Transverse colon (tissue), 4 donors: ENCODE measurements around the gene ZNF574. TPM values are rescaled to one million over a fixed set of nuclear protein-coding genes. Genes with fewer than 3 reads are reported as not detected.
"Not testable (repeated sequence)": the region's sequence is repeated elsewhere in the genome, so short reads cannot be mapped to it uniquely, and the experiment has no call there.

Source experiments
- DNase-seq: peaks from one replicate; pipeline ENCODE4 v3.0.0-alpha.2; 2019
- H3K27ac ChIP-seq, 4 donors: fragments of 200-600 bp; sonication (generic); 2 replicates each; pipeline ENCODE4 v1.5.1; 2016 to 2018; ENCODE audit warnings: inconsistent platforms in 4 of 4
- H3K27me3 ChIP-seq: fragments of 200-600 bp; sonication (generic); 2 replicates; pipeline ENCODE4 v1.5.1; 2017; ENCODE audit warnings: inconsistent platforms
- H3K36me3 ChIP-seq, 4 donors: fragments of 200-600 bp; sonication (generic); 2 replicates each; pipeline ENCODE4 v1.5.1; 2017 to 2019; ENCODE audit warnings: inconsistent platforms in 4 of 4
- H3K4me1 ChIP-seq, 4 donors: fragments of 200-600 bp; sonication (generic); 2 replicates each; pipeline ENCODE4 v1.5.1; 2017 to 2020; ENCODE audit warnings: inconsistent platforms in 4 of 4
- H3K4me3 ChIP-seq, 4 donors: fragments of 200-600 bp; sonication (generic); 1 replicate in 1 of 4; 2 replicates in 3 of 4; pipeline versions ENCODE4 v1.5.1 to v1.6.1; 2017 to 2019; ENCODE audit warnings: inconsistent platforms in 4 of 4
- H3K9me3 ChIP-seq, 2 donors: fragments of 200-600 bp; sonication (generic); 2 replicates each; pipeline ENCODE4 v1.5.1; 2017 to 2019; ENCODE audit warnings: inconsistent platforms in 2 of 2
- EP300 ChIP-seq: sonication (generic); formaldehyde crosslinking; IDR thresholded peaks from one replicate; pipeline ENCODE4 v1.6.1; 2017; ENCODE audit warnings: antibody characterized with exemption, low read depth
- POLR2A ChIP-seq: fragments of 450-650 bp; IDR thresholded peaks from one replicate; pipeline ENCODE4 v1.6.1; 2016; ENCODE audit warnings: antibody characterized with exemption, mild to moderate bottlenecking, moderate library complexity
- POLR2AphosphoS5 ChIP-seq, 3 donors: sonication (generic); formaldehyde crosslinking; IDR thresholded peaks; one replicate each; pipeline ENCODE4 v1.6.1; 2016; ENCODE audit warnings: antibody characterized with exemption in 3 of 3
- WGBS, 2 donors: methylation state at CpG; one replicate each; pipeline ENCODE4 v1.1.5; 2018; ENCODE audit warnings: low coverage in 1 of 2; 5-methylcytosine and 5-hydroxymethylcytosine counted together
- in situ Hi-C, 4 donors: fragments of 200-750 bp; cut with MboI; loops; one replicate each; pipeline versions ENCODE4 v1.15.0 to v1.15.1; 2017; ENCODE audit warnings: low sequenced_read_pairs in 3 of 4, low pct_ligation_motif_present in 1 of 4, low pct_unique_long_range_greater_than_20kb in 1 of 4
- intact Hi-C: fragments of 100-400 bp; cut with DNase I; formaldehyde crosslinking; loops from one replicate; pipeline ENCODE4 v1.15.1; 2023; ENCODE audit warnings: low total_unique reads
- total RNA-seq, 4 donors: library from RNA; depleted of rRNA; stranded (reverse); fragments of >200 nt; gene quantifications; one replicate each; pipeline ENCODE4 v1.1.0, GENCODE V29; 2016
- TF ChIP-seq, protein P1 (sequence below), 5 experiments: fragments of 200-600 bp in 3 of 5; fragments of 450-650 bp in 2 of 5; sonication (generic) in 3 of 5; IDR thresholded peaks; 1 replicate in 2 of 5; 2 replicates in 3 of 5; pipeline ENCODE4 v1.5.1; 2016 to 2017; ENCODE audit warnings: antibody characterized with exemption in 5 of 5, inconsistent platforms in 3 of 5, mild to moderate bottlenecking in 2 of 5, moderate library complexity in 1 of 5

The ZNF574 gene
- total RNA-seq, 4 donors from 2014 or later, result 8.0 to 18.7 (median 16.5) TPM

DNA sequence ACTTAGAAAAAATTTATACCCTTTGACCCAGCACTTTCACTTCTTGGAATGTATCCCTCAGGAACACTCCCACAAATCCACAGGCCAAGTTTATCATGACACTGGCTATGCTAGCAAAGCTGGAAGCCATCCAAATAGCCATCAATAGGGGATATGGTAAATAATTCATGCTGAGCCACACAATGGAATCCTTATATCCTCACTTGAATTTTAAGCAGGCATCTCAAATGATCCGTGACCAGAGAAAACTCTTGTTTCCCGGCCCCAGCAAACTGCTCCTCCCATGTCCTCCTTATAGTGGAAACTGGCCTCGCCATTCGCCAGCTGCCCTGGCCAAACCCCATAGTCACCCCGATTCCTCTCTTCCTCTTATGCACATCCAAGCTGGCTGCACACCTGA lies 43.5 kb upstream of the ZNF574 start:
- H3K36me3 ChIP-seq, result no peaks in the 10 kb centered on the region
- no peaks in the 10 kb centered on the region for H3K27me3 ChIP-seq
- H3K4me1 ChIP-seq, result no peaks in the 10 kb centered on the region
- no peaks in the 10 kb centered on the region for H3K9me3 ChIP-seq
- H3K4me3 ChIP-seq, result no peak overlapping the region
- H3K27ac ChIP-seq, result no peak overlapping the region
- 49% methylated on average over 5 of the region's 5 CpGs; no CpG with 5 or more reads in 1 of the 2 donors for WGBS, 2 donors
- DNase-seq, result no peak
- intact Hi-C loops, result no loop called here
- in situ Hi-C loops, result no loop called here
- TF ChIP-seq, protein P1, sequence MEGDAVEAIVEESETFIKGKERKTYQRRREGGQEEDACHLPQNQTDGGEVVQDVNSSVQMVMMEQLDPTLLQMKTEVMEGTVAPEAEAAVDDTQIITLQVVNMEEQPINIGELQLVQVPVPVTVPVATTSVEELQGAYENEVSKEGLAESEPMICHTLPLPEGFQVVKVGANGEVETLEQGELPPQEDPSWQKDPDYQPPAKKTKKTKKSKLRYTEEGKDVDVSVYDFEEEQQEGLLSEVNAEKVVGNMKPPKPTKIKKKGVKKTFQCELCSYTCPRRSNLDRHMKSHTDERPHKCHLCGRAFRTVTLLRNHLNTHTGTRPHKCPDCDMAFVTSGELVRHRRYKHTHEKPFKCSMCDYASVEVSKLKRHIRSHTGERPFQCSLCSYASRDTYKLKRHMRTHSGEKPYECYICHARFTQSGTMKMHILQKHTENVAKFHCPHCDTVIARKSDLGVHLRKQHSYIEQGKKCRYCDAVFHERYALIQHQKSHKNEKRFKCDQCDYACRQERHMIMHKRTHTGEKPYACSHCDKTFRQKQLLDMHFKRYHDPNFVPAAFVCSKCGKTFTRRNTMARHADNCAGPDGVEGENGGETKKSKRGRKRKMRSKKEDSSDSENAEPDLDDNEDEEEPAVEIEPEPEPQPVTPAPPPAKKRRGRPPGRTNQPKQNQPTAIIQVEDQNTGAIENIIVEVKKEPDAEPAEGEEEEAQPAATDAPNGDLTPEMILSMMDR (IDR thresholded peaks at IDR 0.05), result no peak
- TF ChIP-seq POLR2A (no peak), EP300 (no peak), POLR2AphosphoS5 (IDR thresholded peaks at IDR 0.05) (no peak)

DNA sequence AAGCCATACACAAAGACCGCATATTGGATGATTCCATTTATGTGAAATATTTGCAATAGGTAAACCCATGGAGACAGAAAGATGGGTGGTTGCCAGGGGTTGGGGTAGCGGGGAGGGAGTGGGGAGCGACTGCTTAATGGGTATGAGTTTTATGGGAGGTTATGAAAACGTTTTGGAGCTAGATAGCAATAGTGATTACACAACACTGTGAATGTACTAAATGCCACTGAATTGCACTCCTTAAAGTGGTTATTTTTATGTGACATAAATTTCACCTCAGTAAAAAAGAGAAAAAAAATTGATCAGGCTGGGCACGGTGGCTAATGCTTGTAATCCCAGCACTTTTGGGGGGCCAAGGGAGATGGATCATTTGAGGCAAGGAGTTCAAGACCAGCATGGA lies 42.6 kb upstream of the ZNF574 start:
- TF ChIP-seq POLR2AphosphoS5 (IDR thresholded peaks at IDR 0.05) (no peak), POLR2A (no peak), EP300 (no peak)
- TF ChIP-seq, protein P1 (IDR thresholded peaks at IDR 0.05), result no peak
- DNase-seq, result no peak
- Histone ChIP-seq H3K4me3 (no peak overlapping the region), H3K36me3 (no peaks in the 10 kb centered on the region), H3K4me1 (no peaks in the 10 kb centered on the region), H3K27ac (no peak overlapping the region), H3K9me3 (no peaks in the 10 kb centered on the region), H3K27me3 (no peaks in the 10 kb centered on the region)
- intact Hi-C loops, result no loop called here
- in situ Hi-C loops, result no loop called here
- WGBS, 2 donors, result 46% methylated on average over 4 to 5 of the region's 5 CpGs

DNA sequence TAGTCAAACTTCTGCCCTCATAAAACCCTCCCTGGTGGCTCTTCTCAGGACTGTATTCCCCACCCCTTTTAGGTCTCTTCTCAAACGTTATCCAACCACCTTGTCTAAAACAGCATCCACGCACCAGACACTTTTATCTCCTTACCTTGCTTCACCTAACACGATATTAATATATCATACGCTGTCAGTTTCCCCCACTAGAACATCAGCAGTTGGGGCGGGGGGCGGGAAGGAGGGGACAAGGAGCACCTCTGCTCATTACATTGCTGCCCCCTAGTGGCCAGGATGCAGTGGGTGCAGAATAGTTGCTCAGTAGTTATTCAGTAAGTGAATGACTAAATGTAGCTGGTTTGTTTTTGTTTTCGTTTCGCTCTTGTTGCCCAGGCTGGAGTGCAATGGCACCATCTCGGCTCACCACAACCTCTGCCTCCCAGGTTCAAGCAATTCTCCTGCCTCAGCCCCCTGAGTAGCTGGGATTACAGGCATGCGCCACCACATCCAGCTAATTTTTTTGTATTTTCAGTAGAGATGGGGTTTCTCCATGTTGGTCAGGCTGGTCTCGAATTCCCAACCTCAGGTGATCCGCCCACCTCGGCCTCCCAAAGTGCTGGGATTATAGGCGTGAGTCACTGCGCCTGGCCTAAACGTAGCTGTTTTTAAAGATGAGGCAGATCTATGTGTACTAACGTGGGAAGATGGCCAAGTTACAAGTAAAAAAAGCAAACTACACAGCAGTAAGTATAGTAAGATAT lies 41.1 kb upstream of the ZNF574 start:
- H3K9me3 ChIP-seq, intact Hi-C loops, H3K4me3 ChIP-seq, H3K36me3 ChIP-seq, H3K4me1 ChIP-seq, H3K27me3 ChIP-seq, H3K27ac ChIP-seq, in situ Hi-C loops: not testable (repeated sequence)
- 8 to 28% methylated on average over 4 to 17 of the region's 17 CpGs for WGBS, 2 donors
- DNase-seq, result peak; percentile 53
- TF ChIP-seq, protein P1 (IDR thresholded peaks at IDR 0.05), result peak; percentile 73 to 88 (median 81)

DNA sequence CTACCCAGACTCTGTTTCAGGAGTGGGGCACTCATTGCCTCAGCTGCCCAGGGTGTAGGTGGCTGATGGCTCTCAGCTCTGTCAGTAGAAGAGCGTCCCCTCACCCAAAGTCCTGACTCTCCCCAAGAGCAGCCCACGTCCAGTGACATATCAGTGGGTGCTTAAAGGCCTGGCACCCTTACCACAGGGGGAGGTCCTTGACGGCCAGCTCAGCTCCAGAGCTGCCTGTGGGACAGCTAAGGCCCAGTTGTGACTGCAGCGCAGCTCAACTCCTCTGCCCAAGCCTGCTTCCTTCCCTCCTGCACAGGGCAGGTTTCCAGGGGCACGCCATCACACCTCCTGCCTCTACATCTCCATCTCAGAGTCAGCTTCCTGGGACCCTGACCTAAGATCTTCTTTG lies 38.3 kb upstream of the ZNF574 start:
- no peaks in the 10 kb centered on the region for H3K9me3 ChIP-seq
- intact Hi-C loops, result no loop called here
- WGBS, 2 donors, result 83% methylated on average over 5 of the region's 5 CpGs; no CpG with 5 or more reads in 1 of the 2 donors
- DNase-seq, result no peak
- TF ChIP-seq POLR2A (no peak), EP300 (no peak), POLR2AphosphoS5 (IDR thresholded peaks at IDR 0.05) (no peak)
- TF ChIP-seq, protein P1 (IDR thresholded peaks at IDR 0.05), result no peak
- no peak overlapping the region for H3K27ac ChIP-seq
- H3K4me1 ChIP-seq, result no peaks in the 10 kb centered on the region
- no peak overlapping the region for H3K4me3 ChIP-seq
- in situ Hi-C loops, result no loop called here
- H3K36me3 ChIP-seq, result no peaks in the 10 kb centered on the region
- no peaks in the 10 kb centered on the region for H3K27me3 ChIP-seq
